ENCODE data around the gene NACC1.
A peak's percentile ranks its signal among the peaks of the same experiment; 100 is the strongest.

Gene NACC1

DNA sequence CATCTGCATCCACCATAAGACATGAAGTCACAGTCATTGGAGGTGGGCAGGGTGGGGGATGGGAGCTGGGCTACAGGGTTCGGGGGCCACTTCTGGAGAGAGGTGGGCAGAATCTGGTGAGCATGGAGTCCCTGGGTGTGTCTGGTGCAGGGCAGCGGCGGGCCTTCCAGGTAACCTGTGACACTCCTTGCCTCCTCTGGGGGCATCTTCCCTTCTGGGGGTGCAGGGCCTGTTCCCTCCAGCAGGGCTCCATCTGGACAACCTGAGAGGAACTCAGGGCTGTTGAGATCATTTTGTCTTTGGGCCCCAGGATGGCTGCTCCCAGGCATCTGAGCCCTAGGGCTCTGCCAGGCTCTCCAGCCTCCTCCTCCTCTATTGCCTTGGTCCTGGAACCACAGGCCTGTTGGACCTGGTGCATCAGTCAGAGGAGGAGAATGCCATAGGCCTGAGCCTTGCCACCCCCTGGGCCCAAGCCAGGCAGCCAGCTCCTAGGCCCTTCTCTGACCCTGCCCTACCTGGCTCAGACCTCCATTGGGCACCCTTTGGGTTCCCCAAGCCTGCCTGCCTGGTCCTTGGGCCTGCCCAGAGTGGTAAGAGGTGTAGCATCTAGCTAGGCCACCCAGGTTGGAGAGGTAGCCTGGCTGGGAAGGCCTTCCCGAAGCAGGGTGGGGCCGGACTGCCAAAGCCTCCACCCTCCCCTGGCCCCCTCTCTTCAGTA lies 28.8 kb upstream of the NACC1 start:
- DNase-seq: peak; percentile 66

DNA sequence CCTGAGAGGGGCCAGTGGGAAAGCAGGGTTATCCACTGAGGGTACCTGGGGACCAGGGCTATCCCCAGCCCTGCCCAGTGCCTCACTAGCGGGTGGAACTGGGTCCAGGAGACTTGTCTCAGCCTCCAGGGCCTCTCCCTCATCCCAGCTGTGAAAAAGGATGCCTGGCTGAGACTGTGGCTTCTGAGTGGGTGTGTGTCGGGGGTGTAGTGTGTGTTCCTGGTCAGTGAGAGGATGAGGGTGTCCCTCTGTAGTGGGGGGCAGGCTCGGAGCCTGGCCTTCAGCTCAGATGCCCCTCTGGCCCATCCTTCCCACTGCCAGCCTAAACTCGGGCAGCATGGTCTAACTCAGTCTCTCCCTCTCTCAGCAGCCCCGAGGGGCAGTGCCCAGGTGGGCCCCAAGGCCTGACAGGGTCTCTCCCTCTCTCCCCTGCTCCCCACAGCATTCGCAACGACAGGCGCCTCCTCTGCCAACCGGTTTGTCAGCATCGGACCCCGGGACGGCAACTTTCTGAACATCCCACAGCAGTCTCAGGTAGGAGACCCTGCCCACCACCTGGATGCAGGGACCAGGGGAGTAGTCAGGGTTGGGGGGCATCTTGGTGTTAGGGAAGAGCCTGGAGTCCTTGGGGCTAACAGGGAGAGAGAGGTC lies 28.1 kb upstream of the NACC1 start:
- DNase-seq: no peak

DNA sequence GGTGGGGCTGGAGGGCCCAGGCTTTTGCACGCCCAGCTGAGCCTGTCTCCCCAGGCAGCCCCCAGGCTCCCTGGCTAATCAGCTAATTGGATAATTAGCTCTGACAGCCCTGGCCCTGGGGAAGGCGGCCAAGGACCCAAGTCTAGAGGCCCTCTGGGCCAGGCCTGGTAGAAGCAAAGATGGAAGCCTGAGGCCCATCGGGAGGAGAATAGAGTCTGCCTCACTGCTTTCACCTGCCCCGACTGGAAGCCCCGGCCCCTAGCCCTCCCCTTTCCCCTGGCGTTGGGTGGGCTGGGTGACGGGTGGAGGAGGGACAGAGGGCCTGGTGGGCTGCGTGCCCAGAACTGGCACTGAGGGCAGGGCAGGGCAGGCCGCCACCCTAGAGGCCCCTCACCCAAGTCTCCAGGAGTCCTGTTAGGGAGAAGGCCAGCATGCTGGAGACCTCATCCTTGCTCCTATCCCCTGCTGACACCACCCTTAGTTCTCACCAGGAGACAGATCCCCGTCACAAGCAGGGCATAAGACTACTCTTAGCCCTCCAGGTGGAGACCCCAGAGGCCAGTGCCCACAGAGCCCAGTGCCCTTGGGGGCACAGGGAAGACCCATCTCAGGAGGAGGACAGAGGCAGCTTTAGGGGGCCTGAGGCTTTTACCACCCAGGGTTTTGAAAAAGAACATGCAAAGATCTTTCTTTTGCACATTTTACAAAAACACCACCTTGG lies 27.4 kb upstream of the NACC1 start:
- no peak for DNase-seq

DNA sequence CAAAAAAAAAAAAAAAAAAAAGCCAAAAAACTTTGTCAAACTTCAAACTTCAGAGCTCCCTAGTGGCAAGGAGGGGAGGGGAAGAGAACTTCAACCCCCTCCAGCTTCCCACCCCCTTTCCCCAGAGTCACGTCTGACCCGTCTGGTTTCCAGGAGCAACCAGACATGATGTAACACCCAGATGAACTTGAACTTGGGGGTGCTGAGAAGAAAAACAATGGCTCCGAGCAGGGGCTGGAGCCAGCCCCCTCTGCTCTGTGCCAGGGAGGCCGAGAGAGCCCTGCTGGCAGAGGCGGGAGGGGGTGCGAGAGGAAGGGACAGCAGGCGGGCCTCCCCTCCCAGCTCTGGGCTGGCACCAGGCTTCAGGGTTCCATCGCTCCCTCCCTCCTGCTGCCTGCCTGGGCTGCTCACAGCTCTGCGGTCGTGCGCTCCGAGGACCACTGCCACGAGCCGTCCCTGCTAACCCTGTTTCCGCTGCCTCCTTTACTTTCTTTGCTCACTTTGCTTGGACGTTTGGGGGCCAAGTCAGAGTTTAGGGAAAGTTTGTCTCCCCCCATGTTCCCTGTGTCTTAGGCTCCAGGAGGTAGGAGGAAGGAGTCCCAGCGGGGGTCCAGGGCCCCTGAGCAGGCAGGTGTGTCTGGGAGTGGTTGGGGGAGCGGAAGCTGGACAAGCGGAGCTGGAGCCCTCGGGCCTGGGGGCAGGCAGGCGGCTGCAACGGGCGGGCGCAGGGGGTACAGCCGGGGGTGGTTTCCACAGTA lies 26.5 kb upstream of the NACC1 start:
- DNase-seq: no peak

DNA sequence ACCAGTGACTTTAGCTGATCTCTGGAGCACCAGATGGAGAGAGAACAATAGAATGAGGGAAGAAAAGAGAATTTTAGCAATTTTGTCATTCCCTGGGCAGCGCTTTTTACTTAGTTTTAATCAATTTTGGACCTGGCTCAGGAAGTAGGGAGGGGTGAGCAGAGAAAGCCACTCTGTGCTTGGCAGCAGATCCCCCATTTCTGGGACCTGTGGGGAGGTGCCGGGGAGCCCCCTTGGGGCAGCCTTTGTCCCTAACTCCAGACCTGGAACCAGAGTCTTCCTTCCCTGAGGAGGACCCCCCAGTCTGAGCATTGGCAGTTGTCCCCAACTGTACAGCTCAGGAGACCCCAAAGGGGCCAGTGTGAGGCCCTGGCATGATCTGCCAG lies 25.9 kb upstream of the NACC1 start:
- no peak for DNase-seq

DNA sequence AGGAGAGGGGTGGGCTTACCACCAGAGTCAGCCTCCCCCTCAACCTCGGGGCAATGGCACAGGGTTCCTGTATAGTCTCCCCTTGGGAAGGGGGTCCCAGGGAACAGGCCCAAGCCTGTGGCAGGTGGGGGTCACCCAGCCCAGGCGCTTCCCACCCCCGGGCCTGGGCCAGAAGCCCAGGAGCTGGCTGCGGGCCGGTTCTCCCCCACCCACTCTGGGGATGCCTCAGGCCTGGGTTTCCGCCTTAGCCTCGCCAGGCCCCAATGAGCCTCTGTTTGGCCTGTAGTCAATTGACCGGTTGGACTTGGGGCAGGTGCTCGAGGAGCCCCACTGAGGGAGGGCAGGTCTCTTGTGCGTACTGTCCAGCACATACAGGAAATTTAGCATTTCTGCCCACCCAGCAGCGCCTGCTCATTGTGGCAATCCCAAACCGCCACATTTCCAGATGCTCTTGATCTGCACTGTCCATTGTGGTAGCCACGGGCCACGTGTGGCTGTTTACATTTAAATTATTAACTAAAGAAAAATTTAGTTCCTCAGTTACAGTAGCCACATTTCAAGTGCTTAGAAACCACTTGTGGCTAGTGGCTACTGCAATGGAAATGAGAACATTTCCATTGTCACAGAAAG lies 25.3 kb upstream of the NACC1 start:
- no peak for DNase-seq

DNA sequence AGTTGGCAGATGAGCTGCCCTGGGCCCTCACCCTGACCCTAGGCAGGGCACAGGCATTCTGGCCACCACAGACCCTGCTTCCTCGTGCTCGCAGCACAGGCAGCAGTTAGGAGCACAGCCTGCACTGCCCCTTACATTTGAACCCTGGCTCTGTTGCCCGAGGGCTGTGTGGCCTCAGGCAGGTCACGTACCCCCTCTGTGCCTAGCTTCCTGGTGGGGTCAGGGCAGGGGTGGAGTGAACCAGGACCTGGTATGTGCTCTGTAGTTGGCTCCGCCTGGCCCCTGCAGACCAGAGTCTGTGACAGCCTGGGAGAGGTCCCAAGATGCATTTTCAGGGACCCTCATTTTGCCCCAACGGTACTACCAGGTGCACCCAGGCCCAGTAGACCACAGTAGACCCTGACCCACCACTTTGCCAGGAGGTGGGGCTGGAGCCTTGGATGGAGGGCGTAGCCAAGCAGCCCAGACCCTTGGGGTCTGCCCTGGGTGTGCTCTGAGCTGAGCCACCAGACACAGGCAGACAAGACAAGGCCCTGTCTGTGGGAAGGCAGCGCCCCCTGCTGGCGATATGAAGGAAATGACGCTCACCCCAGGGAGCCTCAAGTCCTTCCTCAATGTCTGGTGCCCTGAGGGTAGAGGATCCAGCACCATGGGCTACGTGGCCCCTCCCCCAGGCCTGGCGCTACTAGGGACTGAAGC lies 24.5 kb upstream of the NACC1 start:
- peak; percentile 81 for DNase-seq

DNA sequence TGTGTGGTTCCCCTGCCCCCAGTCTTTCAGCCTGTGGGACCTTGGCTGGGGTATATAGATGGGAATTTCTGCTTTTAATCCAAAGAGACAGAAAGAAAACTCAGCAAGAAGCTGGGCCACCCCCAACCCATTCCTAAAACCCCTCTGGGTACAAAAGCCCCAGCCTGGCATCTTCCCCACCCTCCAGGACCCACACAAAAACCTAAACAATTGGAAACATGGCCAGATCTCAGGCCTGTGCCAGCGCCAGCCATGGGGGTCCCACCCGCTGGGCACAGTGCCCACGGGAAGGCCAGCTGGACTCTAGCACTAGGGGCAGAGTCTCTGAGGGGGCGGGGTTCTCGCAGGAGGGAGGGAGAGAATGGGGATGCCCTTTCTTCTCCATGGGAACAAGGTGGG lies 24.0 kb upstream of the NACC1 start:
- no peak for DNase-seq

DNA sequence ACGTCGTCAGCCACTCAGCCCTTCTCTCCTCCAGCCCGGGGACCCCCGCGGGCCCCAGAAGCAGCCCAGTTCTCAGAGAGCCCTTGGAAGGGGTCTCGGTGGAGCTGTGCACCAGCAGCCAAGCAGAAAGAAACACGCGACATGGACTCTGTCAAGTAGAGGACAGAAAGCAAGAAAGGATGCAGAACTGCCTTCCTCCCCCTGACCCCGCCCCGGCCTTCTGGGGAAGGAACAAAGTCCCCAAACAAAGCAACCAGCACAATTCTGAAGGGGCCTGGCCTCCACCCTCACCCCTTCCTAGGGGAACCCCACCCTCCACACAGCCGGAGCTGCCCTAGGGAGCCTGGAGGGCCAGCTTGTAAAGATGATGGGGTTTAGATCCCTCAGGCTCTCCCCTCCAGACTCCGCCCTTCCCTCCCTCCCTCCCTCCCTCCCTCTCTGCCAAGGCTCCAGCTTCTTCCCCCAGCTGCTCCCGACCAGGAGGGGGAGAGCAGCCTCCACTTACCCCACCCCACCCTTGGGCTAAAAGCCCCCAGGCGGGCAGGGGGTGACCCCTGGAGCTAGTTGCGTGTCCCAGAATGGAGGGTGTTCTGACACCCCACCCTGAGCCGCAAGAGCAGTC lies 23.2 kb upstream of the NACC1 start:
- no peak for DNase-seq

DNA sequence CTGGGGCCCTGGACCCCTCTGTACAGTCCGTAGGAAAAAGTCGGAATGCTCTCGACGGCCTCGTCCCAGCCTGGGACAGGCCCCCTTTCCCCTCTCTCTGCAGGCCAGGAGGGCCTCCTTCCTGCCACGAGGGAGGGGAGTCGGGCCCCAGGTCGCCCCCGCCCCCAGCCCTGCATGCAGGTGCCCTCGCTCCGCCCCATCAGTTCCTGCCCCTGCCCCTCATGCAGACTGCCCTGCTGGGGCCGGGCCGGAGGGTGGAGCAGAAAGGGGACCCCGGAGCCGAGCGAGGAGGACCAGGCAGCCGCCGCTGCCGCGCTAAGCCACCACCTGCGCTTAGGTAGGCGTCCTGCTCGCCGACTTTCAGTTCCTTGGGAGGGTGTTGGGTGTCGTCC lies 22.7 kb upstream of the NACC1 start:
- peak; percentile 60 for DNase-seq

DNA sequence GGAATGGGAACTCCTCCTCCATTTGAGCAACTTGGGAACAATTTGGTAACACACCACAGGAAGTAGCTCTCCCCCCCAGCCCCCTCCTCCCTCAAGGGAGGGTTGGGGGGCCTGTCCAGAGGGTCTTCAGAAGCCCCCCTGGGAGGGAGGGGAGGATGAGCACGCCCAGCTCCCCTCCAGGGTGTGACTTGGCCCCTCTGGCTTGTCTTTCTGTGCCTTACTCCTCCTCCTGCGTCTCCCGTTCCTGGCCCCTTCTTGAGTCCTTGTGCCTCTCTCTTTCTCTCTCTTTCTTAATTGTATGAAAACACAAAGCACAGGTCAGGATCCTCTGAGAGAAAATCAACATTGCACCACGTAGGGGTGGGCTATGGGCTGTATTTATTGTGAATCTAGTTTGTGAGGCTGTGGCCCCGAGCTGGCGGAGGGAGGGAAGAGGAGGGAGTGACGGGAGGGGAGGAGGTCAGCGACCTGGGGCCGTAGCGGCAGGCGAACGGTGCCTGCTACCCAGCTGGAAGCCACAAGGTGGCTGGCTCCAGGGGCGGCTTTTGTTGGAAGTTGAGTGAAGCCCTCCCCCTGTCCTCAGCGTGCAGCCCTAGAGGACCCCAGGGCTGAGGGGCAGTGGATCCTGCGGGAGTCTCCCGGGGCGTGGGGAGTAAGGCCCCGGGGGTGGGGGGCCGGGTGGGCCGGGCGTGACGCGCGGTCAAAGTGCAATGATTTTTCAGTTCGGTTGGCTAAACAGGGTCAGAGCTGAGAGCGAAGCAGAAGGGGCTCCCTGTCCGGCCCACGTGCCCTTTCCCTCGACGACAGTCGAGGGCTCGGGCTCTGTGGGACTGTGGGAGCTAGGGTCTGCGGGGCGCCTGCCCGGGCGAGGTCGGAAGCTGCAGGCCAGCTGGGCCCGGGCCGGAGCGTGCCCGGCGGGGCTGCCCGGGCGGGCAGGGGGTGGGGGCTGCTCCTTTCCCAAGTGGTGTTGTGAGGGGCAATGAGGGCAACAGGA lies 21.8 kb upstream of the NACC1 start:
- peak; percentile 71 for DNase-seq

DNA sequence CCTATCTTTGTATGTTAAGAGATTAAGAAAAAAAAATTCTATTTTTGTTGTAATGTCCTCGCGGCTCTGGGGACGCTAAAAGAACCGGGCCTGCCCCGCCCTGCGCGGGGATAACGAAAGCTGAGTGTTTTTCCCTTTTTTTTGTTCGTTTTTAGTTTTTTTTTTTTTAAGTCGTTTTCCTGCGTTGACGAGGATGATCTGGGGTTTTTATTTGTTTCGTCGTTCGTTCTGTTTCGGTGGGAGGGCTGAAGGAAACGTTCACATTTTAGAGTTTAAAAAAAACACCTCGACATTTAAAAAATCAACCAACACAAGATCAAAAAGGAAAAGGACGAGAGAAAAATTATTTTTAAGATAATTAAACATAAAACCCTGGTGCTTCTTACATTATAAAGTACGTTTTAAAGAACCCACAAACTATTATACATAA lies 21.0 kb upstream of the NACC1 start:
- no peak for DNase-seq

DNA sequence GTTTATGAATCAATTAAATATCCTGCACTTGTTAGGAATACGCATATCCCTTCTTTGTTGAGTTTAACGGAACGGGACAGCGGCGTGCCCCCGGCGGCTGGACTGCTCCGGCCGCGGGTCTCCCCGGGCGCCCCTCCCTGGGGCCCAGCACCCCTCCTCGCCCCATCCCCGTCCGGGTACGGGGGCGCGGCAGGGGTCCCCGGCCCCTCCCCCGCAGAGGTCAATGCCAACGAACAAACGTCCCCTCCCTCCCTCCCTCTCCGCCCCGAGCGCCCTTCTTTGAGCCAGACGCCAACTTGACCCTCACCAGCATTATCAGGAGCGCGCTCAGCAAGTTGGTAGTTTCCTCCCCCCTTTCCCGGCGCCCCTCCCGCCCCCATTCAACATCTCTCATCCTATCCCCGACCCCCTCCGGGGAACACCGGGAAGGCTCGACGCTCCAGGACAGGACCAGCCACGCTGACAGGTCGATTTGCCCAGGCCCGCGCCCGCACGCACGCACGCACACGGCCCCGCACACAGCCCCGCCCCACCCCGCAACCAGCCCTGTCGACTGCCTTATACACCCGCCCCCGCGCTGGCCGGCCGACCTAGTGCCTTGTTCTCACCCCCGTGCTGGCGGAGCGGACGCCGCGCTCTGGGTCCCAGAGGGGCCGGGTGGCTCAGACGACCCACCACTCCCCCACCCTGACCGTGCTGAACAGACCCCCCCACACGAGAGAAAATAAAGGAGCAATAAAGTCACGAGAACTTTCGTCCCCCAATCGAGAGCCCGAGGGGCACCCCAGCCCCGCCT lies 20.4 kb upstream of the NACC1 start:
- peak; percentile 51 for DNase-seq

DNA sequence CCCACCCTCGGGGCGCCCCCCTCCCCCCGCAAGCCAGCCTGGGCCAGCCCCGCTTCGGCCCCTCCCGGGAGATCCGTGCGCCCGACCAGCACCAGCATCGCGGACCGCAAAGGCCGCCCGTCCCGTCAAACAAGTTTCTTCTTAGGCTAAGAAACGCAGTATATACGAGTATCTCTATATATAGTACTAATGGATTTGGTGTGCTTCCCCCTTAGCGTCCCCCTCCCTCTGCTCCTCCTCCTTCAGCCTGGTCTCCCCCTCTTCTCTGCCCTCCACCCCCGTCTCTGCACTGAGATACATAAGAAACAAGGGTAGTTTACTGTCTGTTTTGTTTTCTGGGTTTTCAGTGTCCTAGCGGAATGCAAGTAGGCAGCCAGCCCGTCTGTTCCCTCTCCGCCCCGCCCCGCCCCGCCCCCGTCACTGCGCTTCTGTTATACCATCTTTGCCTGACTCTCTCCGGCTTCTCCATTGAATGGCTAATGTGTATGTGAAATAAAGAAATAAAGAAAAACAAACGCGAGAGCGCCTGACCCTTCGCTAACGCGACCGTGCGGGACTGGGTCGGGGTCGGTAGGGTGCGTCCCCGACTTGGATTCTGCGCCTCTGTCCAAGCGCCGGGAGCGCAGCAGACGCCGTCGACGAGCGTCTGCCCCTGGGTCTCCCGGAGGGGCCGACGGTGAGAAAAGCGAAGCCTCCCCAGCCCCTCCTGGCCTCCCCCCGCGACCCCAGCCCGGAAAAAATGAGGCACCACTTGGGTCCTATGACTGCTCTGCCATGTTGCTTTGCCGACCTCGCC lies 19.6 kb upstream of the NACC1 start:
- DNase-seq: no peak

DNA sequence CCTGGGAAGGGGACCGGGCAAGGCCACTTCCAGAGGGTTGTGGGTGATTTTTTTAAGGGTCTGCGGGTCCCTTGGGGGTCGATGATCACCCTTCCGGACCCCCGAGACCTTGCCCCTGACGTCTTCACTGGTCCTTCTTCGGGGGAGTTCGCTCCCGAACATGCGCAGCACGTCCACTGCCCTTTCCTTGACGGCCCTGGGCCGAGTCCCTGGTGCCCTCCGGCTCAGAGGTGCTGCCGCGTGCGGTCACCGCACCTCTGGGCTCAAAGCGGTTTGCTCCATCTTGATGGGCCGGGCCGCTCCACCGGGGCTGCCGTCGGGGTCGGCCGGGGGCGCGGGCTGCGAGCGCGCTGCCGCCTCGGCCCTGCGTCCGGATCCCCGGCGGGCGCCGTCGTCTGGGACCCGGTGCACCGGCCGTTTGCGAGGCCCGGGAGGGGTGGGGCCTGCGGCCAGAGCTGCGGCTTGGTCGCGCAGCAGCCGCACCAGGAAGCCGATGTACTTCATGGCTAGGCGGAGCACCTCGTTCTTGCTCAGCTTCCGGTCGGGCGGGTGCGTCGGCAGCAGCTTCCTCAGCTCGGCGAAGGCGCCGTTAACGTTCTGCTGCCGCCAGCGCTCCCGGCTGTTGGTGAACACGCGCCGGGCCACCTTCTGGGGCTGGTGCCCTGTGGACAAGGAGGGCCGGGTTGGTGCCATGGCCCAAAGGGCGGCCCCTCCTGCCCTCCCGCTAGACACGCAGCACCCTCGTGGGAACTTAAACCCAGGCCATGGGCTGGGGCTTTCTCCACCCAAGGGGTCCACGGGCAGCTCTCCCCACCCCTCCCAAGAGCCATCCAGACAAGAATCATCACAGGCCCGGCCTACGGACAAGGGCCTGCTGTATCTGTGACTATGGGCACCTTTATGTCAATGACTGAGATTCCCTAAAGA lies 18.7 kb upstream of the NACC1 start:
- DNase-seq: peak; percentile 65

DNA sequence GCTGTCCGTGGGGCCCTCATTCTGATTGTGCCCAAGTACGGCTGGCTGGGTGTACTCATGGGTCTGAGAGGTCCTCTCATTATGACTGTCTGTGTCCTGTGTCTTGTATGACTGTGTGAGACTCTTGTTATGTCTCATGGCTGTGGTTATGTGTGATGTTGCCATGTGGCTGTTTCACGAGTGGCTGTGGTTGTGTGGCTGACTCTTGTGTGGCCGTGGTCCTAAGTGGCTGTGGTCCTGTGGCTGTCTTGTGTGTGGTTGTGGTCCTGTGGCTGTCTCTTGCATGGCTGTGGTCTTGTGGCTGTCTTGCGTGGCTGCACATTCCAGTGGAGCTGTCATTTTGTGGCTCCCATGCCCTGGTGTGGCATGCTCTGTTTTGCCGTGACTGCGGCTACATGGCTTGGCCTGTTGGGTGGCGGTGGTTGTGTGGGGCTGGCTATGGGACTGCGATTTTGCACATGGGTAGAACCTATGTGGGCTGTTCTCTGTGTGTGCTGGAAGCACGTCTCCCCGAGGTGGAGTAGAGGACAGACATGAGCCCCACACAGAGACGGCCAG lies 18.0 kb upstream of the NACC1 start:
- no peak for DNase-seq
